HG03280 (cell line): Measurements from ENCODE around the gene GNPTG.

Experiments used
- ATAC-seq: cut with Tn5 transposase; IDR thresholded peaks from one replicate; pipeline ENCODE4 v1.9.1; 2021; ENCODE audit warnings: mild to moderate bottlenecking, moderate library complexity; ENCODE audit not compliant: unreplicated experiment

GNPTG gene

GRCh38 chr16:1392826-1393225 is 41.1 kb downstream of the GNPTG start:
- no peak for ATAC-seq

- ATAC-seq: no peak
Measured at GRCh38 chr16:1393613-1394176, 42.0 kb downstream of the GNPTG start.

- no peak for ATAC-seq
Measured at GRCh38 chr16:1394367-1394951, 42.7 kb downstream of the GNPTG start.

GRCh38 chr16:1395444-1396031 is 43.8 kb downstream of the GNPTG start:
- ATAC-seq: no peak

- no peak for ATAC-seq
Measured at GRCh38 chr16:1397779-1398178, 46.0 kb downstream of the GNPTG start.

- no peak for ATAC-seq
Measured at GRCh38 chr16:1398351-1398750, 46.6 kb downstream of the GNPTG start.

- no peak for ATAC-seq
Measured at GRCh38 chr16:1398826-1399581, 47.3 kb downstream of the GNPTG start.

- ATAC-seq: no peak
Measured at GRCh38 chr16:1401061-1401757, 49.5 kb downstream of the GNPTG start.

- ATAC-seq: no peak
Measured at GRCh38 chr16:1401758-1402154, 50.0 kb downstream of the GNPTG start.

GRCh38 chr16:1403036-1403435 is 51.3 kb downstream of the GNPTG start:
- ATAC-seq: no peak

- ATAC-seq: no peak
Measured at GRCh38 chr16:1403733-1404132, 52.0 kb downstream of the GNPTG start.

GRCh38 chr16:1407753-1408152 is 56.0 kb downstream of the GNPTG start:
- peak; percentile 7 for ATAC-seq

GRCh38 chr16:1408171-1408837 is 56.6 kb downstream of the GNPTG start:
- ATAC-seq: peak; percentile 81

GRCh38 chr16:1412847-1413246 is 61.1 kb downstream of the GNPTG start:
- no peak for ATAC-seq
